Breast epithelium (tissue), 3 donors: ENCODE data around the gene CDH8.

Experiments used
- CTCF ChIP-seq, 3 donors: fragments of 450-650 bp; IDR thresholded peaks; one replicate each; pipeline ENCODE4 v1.5.1; 2016 to 2017; ENCODE audit warnings: antibody characterized with exemption in 3 of 3, mild to moderate bottlenecking in 3 of 3, moderate library complexity in 3 of 3
- POLR2A ChIP-seq: fragments of 450-650 bp; IDR thresholded peaks from one replicate; pipeline ENCODE4 v1.6.1; 2016; ENCODE audit warnings: antibody characterized with exemption, mild to moderate bottlenecking, moderate library complexity

DNA sequence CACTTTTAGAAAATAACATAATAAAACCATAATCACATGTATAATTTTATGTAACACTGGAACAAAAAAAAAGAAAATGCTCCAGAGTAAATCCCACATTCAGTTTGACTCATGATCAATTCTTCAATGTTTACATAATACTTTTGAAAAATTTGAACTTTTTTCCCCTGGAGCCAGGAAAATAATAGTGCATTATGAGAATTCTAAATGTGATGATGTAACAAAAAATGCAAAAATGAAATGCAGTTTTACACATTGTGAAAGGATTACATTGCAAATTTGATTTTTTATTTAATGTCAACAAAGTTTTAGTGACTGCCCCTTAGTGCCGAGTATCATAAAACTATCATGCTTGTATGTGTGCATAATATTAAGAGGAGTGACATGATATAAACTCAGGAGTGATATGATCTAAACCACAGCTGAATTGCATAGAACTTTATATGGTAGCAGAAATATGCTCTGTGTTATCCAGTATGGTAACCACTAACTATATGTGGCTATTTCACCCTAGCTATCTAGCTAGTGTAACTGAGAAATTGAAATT, 238.2 kb downstream of the CDH8 start:
- no peak for TF ChIP-seq CTCF (IDR thresholded peaks at IDR 0.05)
- TF ChIP-seq POLR2A: no peak
